ENCODE results near the gene DYNC1H1. TPM values are rescaled to one million over a fixed set of nuclear protein-coding genes. Genes with fewer than 3 reads are reported as not detected.

DYNC1H1 gene
- total and polyA plus RNA-seq, 2 donors (not counting 1 experiment from before 2014, with no cell fraction given) = 73.2 to 257 TPM

- H3K4me1 ChIP-seq (ENCODE audit: control insufficient read depth in 2 of 2, insufficient read depth in 2 of 2, low read length in 2 of 2) = no peaks in the 10 kb centered on the region
- Mint-ChIP-seq H3K27ac (no peak overlapping the region), H3K9me3 (ENCODE audit: insufficient read depth) (no peaks in the 10 kb centered on the region), H3K27me3 (no peaks in the 10 kb centered on the region), H3K4me3 (no peak overlapping the region), H3K4me1 (peaks cover 3% of the 10 kb centered on the region)
- H4K20me1 ChIP-seq (ENCODE audit: control insufficient read depth, insufficient read depth, low read length, poor library complexity, severe bottlenecking) = no peaks in the 10 kb centered on the region
- H2AFZ ChIP-seq (ENCODE audit: insufficient read depth, low read depth, low read length, poor library complexity, severe bottlenecking) = no peak overlapping the region
- no peaks in the 10 kb centered on the region for H3K9me3 ChIP-seq (ENCODE audit: control extremely low read depth in 1 of 3, control insufficient read depth in 2 of 3, insufficient read depth in 1 of 3, low read length in 2 of 3)
- WGBS (ENCODE audit: insufficient coverage) = 100% methylated on average over 5 of the region's 22 CpGs
- H3K36me3 ChIP-seq (replicated peaks in 1 of 2; ENCODE audit: control extremely low read depth in 1 of 2, control insufficient read depth in 1 of 2, extremely low read depth in 1 of 2, insufficient read depth in 2 of 2, low read length in 1 of 2) = peaks cover 1 to 44% of the 10 kb centered on the region in 2 experiments
- no peak for TF ChIP-seq EZH2 (IDR thresholded peaks at IDR 0.05; ENCODE audit: borderline replicate concordance, insufficient read depth, low read depth, low read length, poor library complexity, severe bottlenecking)
- TF ChIP-seq CTCF (IDR thresholded peaks at IDR 0.05) = no peak
- H3K27ac ChIP-seq (ENCODE audit: low read length in 2 of 2) = no peak overlapping the region
- no peak overlapping the region for H3K9ac ChIP-seq (ENCODE audit: low read length)
- CTCF ChIA-PET = interaction anchor here (0.7 kb wide), 1 partner anchor 211 kb away, joined by 3 read pairs; no protein-coding TSS in a partner anchor
- intact Hi-C loops (cut with micrococcal nuclease) = no loop called here
- POLR2A ChIA-PET = interaction anchor here (0.6 kb wide), 1 partner anchor 69 kb away, joined by 5 read pairs; no protein-coding TSS in a partner anchor
- no peak overlapping the region for H3K4me2 ChIP-seq (replicated peaks; ENCODE audit: low read depth, low read length, poor library complexity, severe bottlenecking)
- H3K4me3 ChIP-seq (ENCODE audit: control extremely low read depth in 1 of 5, extremely low read depth in 1 of 5, insufficient read depth in 1 of 5, low read depth in 2 of 5, low read length in 4 of 5) = no peak overlapping the region
- ATAC-seq (ENCODE audit: low read depth) (no peak), DNase-seq (no peak)
- no peaks in the 10 kb centered on the region for H3K79me2 ChIP-seq (ENCODE audit: control insufficient read depth, insufficient read depth, low read length)
- no peaks in the 10 kb centered on the region for H3K27me3 ChIP-seq (replicated peaks in 1 of 4; ENCODE audit: control extremely low read depth in 1 of 4, control insufficient read depth in 3 of 4, insufficient read depth in 4 of 4, low read length in 3 of 4)
Observed at GRCh38 chr14:101918065-101918989, 46.0 kb upstream of the DYNC1H1 start.

- ChIA-PET CTCF (no interaction called here), POLR2A (interaction anchor here (0.6 kb wide), 1 partner anchor 101 kb away, joined by 3 read pairs; no protein-coding TSS in a partner anchor)
- Histone ChIP-seq H3K36me3 (replicated peaks in 1 of 2; ENCODE audit: control extremely low read depth in 1 of 2, control insufficient read depth in 1 of 2, extremely low read depth in 1 of 2, insufficient read depth in 2 of 2, low read length in 1 of 2) (peaks cover 1 to 34% of the 10 kb centered on the region in 2 experiments), H3K79me2 (ENCODE audit: control insufficient read depth, insufficient read depth, low read length) (no peaks in the 10 kb centered on the region), H3K4me3 (ENCODE audit: control extremely low read depth in 1 of 5, extremely low read depth in 1 of 5, insufficient read depth in 1 of 5, low read depth in 2 of 5, low read length in 4 of 5) (no peak overlapping the region), H3K9me3 (ENCODE audit: control extremely low read depth in 1 of 3, control insufficient read depth in 2 of 3, insufficient read depth in 1 of 3, low read length in 2 of 3) (no peaks in the 10 kb centered on the region), H3K27me3 (replicated peaks in 1 of 4; ENCODE audit: control extremely low read depth in 1 of 4, control insufficient read depth in 3 of 4, insufficient read depth in 4 of 4, low read length in 3 of 4) (no peaks in the 10 kb centered on the region), H2AFZ (ENCODE audit: insufficient read depth, low read depth, low read length, poor library complexity, severe bottlenecking) (no peak overlapping the region), H3K9ac (ENCODE audit: low read length) (no peak overlapping the region), H4K20me1 (ENCODE audit: control insufficient read depth, insufficient read depth, low read length, poor library complexity, severe bottlenecking) (no peaks in the 10 kb centered on the region), H3K4me1 (ENCODE audit: control insufficient read depth in 2 of 2, insufficient read depth in 2 of 2, low read length in 2 of 2) (no peaks in the 10 kb centered on the region), H3K4me2 (replicated peaks; ENCODE audit: low read depth, low read length, poor library complexity, severe bottlenecking) (no peak overlapping the region), H3K27ac (ENCODE audit: low read length in 2 of 2) (no peak overlapping the region)
- ATAC-seq (ENCODE audit: low read depth) (no peak), DNase-seq (no peak)
- peaks cover 3% of the 10 kb centered on the region for H3K4me1 Mint-ChIP-seq
- H3K27me3 Mint-ChIP-seq = no peaks in the 10 kb centered on the region
- intact Hi-C loops (cut with micrococcal nuclease) = no loop called here
- no peak overlapping the region for H3K4me3 Mint-ChIP-seq
- H3K27ac Mint-ChIP-seq = no peak overlapping the region
- TF ChIP-seq EZH2 (IDR thresholded peaks at IDR 0.05; ENCODE audit: borderline replicate concordance, insufficient read depth, low read depth, low read length, poor library complexity, severe bottlenecking) (no peak), CTCF (IDR thresholded peaks at IDR 0.05) (no peak)
- WGBS (ENCODE audit: insufficient coverage) = 100% methylated on average over 1 of the region's 4 CpGs
- H3K9me3 Mint-ChIP-seq (ENCODE audit: insufficient read depth) = no peaks in the 10 kb centered on the region
Observed at GRCh38 chr14:101920271-101920670, 44.1 kb upstream of the DYNC1H1 start.
